Amygdala (tissue), 56 donors: Measurements from ENCODE around the gene TSPYL1.
"Not testable (repeated sequence)": the region's sequence is repeated elsewhere in the genome, so short reads cannot be mapped to it uniquely, and the experiment has no call there.

Experiments
- DNase-seq, 56 donors: peaks; one replicate each; lab custom pipeline; 2025; lab: John Stamatoyannopoulos, UW

TSPYL1 gene

GRCh38 chr6:116279232-116280160 lies at the start of gene TSPYL1:
Gene TSPYL1 (minus strand): TSS chr6:116279930. CDS start chr6:116279830, 100 bp downstream.
- DNase-seq: peak; percentile 32 to 97 (median 92)

- DNase-seq: no peak
These were observed 49.4 kb upstream of the TSPYL1 start for GRCh38 chr6:116329156-116329555.

GRCh38 chr6:116328528-116328903 lies 48.8 kb upstream of the TSPYL1 start:
- no peak for DNase-seq

GRCh38 chr6:116327803-116328527 lies 48.2 kb upstream of the TSPYL1 start:
- DNase-seq: no peak

- no peak for DNase-seq
These were observed 47.3 kb upstream of the TSPYL1 start for GRCh38 chr6:116326996-116327395.

- DNase-seq: no peak
These were observed 46.5 kb upstream of the TSPYL1 start for GRCh38 chr6:116326181-116326671.

GRCh38 chr6:116325634-116326132 lies 46.0 kb upstream of the TSPYL1 start:
- not testable (repeated sequence) for DNase-seq

GRCh38 chr6:116323863-116324262 lies 44.1 kb upstream of the TSPYL1 start:
- DNase-seq: no peak

GRCh38 chr6:116321933-116322332 lies 42.2 kb upstream of the TSPYL1 start:
- not testable (repeated sequence) for DNase-seq

- DNase-seq: no peak
These were observed 37.2 kb upstream of the TSPYL1 start for GRCh38 chr6:116316772-116317467.

GRCh38 chr6:116314878-116315277 lies 35.1 kb upstream of the TSPYL1 start:
- DNase-seq: no peak

GRCh38 chr6:116314218-116314617 lies 34.5 kb upstream of the TSPYL1 start:
- DNase-seq: no peak

- DNase-seq: no peak
These were observed 33.5 kb upstream of the TSPYL1 start for GRCh38 chr6:116313101-116313776.

- DNase-seq: no peak
These were observed 29.9 kb upstream of the TSPYL1 start for GRCh38 chr6:116309657-116310056.

GRCh38 chr6:116309001-116309400 lies 29.3 kb upstream of the TSPYL1 start:
- DNase-seq: no peak

GRCh38 chr6:116307633-116308032 lies 27.9 kb upstream of the TSPYL1 start:
- no peak for DNase-seq

- DNase-seq: no peak
These were observed 27.3 kb upstream of the TSPYL1 start for GRCh38 chr6:116307001-116307400.

- no peak for DNase-seq
These were observed 24.9 kb upstream of the TSPYL1 start for GRCh38 chr6:116304538-116305097.

GRCh38 chr6:116301104-116301503 lies 21.4 kb upstream of the TSPYL1 start:
- DNase-seq: no peak

GRCh38 chr6:116300566-116300965 lies 20.8 kb upstream of the TSPYL1 start:
- no peak for DNase-seq
